Mucosa of descending colon (tissue), 3 donors: ENCODE measurements around the gene GP1BB. TPM values are rescaled to one million over a fixed set of nuclear protein-coding genes. Genes with fewer than 3 reads are reported as not detected.
"Not testable (repeated sequence)": the region's sequence is repeated elsewhere in the genome, so short reads cannot be mapped to it uniquely, and the experiment has no call there.

Experiments used
- ATAC-seq: fragments of 200-7000 bp; cut with Tn5 transposase; one replicate; pipeline ENCODE4 v1.9.1; 2020; ENCODE audit warnings: mild to moderate bottlenecking, moderate library complexity
- DNase-seq, 3 donors: peaks; one replicate each; pipeline ENCODE4 v3.0.0-alpha.2; 2020
- H3K36me3 ChIP-seq: fragments of 200-600 bp; one replicate; pipeline ENCODE4 v1.8.0; 2021; ENCODE audit warnings: low read depth, mild to moderate bottlenecking
- H3K4me1 ChIP-seq: fragments of 200-600 bp; one replicate; pipeline ENCODE4 v1.8.0; 2021; ENCODE audit warnings: low read depth, mild to moderate bottlenecking
- H3K4me3 ChIP-seq: fragments of 200-600 bp; one replicate; pipeline ENCODE4 v1.8.0; 2021; ENCODE audit warnings: mild to moderate bottlenecking
- H3K9me3 ChIP-seq: fragments of 200-600 bp; one replicate; pipeline ENCODE4 v1.8.0; 2021; ENCODE audit warnings: mild to moderate bottlenecking
- intact Hi-C, 2 donors: fragments of 100-400 bp; cut with DNase I in 1 of 2; cut with micrococcal nuclease in 1 of 2; formaldehyde crosslinking; loops; one replicate each; pipeline versions ENCODE4 v1.11.0 to v1.11.1; 2022; cut with DNase I, micrococcal nuclease
- total RNA-seq, 3 donors: library from RNA; stranded (reverse); fragmentation: NEBNext Ultra II Directional in 2 of 3; extraction: Animal tissue kit (Norgen Biotek cat#: 25700) in 2 of 3; gene quantifications; one replicate each; pipeline versions ENCODE4 v1.2.1 to v1.2.4, GENCODE V29; 2021 to 2023
- TF ChIP-seq, protein P1 (sequence below): fragments of 200-600 bp; IDR thresholded peaks from one replicate; pipeline ENCODE4 v1.8.0; 2022; ENCODE audit warnings: antibody characterized with exemption, mild to moderate bottlenecking
- donor health status: DM: no; HTN: no; CAD: no; lungs with moderate emphysema.
- donor health status: DM: no; HTN: no; CAD: no.
- donor health status: DM: no; HTN: yes; CAD: no.

Gene GP1BB
- total RNA-seq, 3 donors from 2014 or later: 0.34 to 1.5 (median 0.41) TPM

GRCh38 chr22:19722178-19722981 lies 959 bp upstream of the GP1BB start:
- TF ChIP-seq, protein P1, sequence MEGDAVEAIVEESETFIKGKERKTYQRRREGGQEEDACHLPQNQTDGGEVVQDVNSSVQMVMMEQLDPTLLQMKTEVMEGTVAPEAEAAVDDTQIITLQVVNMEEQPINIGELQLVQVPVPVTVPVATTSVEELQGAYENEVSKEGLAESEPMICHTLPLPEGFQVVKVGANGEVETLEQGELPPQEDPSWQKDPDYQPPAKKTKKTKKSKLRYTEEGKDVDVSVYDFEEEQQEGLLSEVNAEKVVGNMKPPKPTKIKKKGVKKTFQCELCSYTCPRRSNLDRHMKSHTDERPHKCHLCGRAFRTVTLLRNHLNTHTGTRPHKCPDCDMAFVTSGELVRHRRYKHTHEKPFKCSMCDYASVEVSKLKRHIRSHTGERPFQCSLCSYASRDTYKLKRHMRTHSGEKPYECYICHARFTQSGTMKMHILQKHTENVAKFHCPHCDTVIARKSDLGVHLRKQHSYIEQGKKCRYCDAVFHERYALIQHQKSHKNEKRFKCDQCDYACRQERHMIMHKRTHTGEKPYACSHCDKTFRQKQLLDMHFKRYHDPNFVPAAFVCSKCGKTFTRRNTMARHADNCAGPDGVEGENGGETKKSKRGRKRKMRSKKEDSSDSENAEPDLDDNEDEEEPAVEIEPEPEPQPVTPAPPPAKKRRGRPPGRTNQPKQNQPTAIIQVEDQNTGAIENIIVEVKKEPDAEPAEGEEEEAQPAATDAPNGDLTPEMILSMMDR: no peak
- intact Hi-C loops: no loop called here
- no peak for DNase-seq
- ATAC-seq: no peak
- Histone ChIP-seq H3K36me3 (no peaks in the 10 kb centered on the region), H3K9me3 (no peaks in the 10 kb centered on the region), H3K4me1 (peaks cover 19% of the 10 kb centered on the region), H3K4me3 (no peak overlapping the region)

DNA sequence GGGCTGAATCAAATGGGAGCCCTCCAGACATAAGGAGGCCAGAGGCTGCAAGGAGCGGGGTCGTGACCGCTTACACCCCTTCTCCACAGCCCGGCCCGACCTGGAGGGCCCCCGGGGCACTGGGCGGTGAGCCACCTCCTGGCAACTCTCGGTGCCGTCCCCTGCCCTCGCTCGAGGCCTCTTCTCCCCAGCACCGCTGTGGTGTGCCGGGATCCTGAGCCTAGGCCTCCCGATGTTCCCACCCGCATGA lies 432 bp upstream of the GP1BB start:
- DNase-seq (no peak), ATAC-seq (no peak)
- TF ChIP-seq, protein P1: no peak
- no peak overlapping the region for H3K4me3 ChIP-seq
- no peaks in the 10 kb centered on the region for H3K9me3 ChIP-seq
- H3K4me1 ChIP-seq: peaks cover 19% of the 10 kb centered on the region
- no peaks in the 10 kb centered on the region for H3K36me3 ChIP-seq
- intact Hi-C loops: no loop called here

DNA sequence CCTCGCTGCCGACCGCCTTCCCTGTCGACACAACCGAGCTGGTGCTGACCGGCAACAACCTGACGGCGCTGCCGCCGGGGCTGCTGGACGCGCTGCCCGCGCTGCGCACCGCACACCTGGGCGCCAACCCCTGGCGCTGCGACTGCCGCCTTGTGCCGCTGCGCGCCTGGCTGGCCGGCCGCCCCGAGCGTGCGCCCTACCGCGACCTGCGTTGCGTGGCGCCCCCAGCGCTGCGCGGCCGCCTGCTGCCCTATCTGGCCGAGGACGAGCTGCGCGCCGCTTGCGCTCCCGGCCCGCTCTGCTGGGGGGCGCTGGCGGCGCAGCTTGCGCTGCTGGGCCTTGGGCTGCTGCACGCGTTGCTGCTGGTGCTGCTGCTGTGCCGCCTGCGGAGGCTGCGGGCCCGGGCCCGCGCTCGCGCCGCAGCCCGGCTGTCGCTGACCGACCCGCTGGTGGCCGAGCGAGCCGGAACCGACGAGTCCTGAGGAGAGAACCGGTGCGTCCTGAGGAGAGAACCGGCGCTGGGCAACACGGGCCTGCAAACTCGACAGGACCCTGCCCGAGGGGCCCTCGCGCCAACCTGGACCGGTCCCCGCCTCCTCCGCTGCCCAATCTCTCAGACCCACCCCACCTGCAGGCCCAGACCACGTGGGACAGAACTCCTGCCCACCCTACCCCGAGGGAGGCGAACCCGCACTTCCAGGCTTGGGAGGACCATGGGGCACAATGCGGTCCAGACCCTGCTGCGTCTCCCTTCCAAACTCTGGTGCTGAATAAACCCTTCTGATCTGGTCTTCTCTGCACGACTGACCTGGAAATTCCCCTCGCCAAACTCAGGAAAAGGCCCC lies 866 bp downstream of the GP1BB start:
- DNase-seq (no peak), ATAC-seq (peak; percentile 50)
- TF ChIP-seq, protein P1: no peak
- no peaks in the 10 kb centered on the region for H3K9me3 ChIP-seq
- H3K36me3 ChIP-seq: no peaks in the 10 kb centered on the region
- peaks cover 13% of the 10 kb centered on the region for H3K4me1 ChIP-seq
- intact Hi-C loops: no loop called here
- no peak overlapping the region for H3K4me3 ChIP-seq

DNA sequence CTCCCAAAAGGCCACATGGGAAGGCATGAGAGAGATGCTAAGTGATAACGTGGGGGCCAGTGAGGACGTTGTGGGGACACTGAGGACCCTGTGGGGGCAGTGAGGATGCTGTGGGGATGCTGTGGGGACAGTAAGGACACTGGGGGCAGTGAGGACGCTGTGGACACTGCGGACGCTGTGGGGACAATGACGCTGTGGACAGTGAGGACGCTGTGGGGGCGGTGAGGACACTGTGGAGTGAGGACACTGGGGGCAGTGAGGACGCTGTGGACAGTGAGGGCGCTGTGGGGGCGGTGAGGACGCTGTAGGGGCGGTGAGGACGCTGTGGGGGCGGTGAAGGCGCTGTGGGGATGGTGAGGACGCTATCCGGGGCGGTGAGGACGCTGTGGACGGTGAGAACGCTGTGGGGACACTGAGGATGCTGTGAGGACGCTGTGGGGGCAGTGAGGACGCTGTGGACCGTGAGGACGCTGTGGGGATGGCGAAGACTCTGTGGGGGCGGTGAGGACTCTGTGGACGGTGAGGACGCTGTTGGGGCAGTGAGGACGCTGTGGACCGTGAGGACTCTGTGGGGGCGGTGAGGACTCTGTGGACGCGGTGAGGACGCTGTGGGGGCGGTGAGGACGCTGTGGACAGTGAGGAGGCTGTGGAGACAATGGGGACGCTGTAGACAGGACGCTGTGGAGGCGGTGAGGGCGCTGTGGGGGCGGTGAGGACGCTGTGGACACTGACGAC lies 1.8 kb downstream of the GP1BB start:
- TF ChIP-seq, protein P1: no peak
- ATAC-seq (no peak), DNase-seq (no peak)
- H3K9me3 ChIP-seq: no peaks in the 10 kb centered on the region
- H3K4me3 ChIP-seq: no peak overlapping the region
- peaks cover 13% of the 10 kb centered on the region for H3K4me1 ChIP-seq
- H3K36me3 ChIP-seq: no peaks in the 10 kb centered on the region
- intact Hi-C loops: no loop called here

DNA sequence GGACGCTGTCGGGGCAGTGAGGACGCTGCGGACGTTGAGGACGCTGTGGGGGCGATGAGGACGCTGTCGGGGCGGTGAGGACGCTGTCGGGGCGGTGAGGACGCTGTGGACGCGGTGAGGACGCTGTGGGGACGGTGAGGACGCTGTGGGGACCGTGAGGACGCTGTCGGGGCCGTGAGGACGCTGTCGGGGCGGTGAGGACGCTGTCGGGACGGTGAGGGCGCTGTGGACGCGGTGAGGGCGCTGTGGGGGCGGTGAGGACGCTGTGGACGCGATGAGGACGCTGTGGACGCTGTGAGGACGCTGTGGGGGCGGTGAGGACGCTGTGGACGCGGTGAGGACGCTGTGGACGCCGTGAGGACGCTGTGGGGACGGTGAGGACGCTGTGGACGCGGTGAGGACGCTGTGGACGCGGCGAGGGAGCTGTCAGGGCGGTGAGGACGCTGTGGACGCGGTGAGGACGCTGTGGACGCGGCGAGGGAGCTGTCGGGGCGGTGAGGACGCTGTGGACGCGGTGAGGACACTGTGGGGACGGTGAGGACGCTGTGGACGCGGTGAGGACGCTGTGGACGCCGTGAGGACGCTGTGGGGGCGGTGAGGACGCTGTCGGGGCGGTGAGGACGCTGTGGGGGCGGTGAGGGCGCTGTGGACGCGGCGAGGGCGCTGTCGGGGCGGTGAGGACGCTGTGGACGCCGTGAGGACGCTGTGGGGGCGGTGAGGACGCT lies 2.9 kb downstream of the GP1BB start:
- peaks cover 20% of the 10 kb centered on the region for H3K4me1 ChIP-seq
- H3K4me3 ChIP-seq, ATAC-seq, H3K9me3 ChIP-seq, intact Hi-C loops, DNase-seq, H3K36me3 ChIP-seq: not testable (repeated sequence)
